HT1080 (cell line): Measurements from ENCODE around the gene SPINK5. TPM values are rescaled to one million over a fixed set of nuclear protein-coding genes. Genes with fewer than 3 reads are reported as not detected.
"Not testable (repeated sequence)": the region's sequence is repeated elsewhere in the genome, so short reads cannot be mapped to it uniquely, and the experiment has no call there.

ENCODE experiments used
- DNase-seq: peaks from one replicate; pipeline ENCODE4 v3.0.0-alpha.2; 2015; ENCODE audit warnings: low read depth
- polyA plus RNA-seq, 2 experiments: library from polyadenylated mRNA; depleted of rRNA; stranded (reverse); fragments of >200 nt; gene quantifications; 2 replicates each; pipeline ENCODE4 v1.2.3, GENCODE V29; 2015
- total RNA-seq: library from RNA; depleted of rRNA; stranded (reverse); fragments of >200 nt; shearing (Covaris generic); gene quantifications from 2 replicates; pipeline ENCODE4 v1.2.3, GENCODE V29; 2014; rRNA removed

Gene SPINK5
- not detected in 2 replicates for total RNA-seq
- polyA plus RNA-seq (2015; cell fraction: cytosol; rRNA removed) = 0.05 TPM in 1 of 2 replicates, not detected in the other
- polyA plus RNA-seq (2015; cell fraction: nucleus; rRNA removed) = 0.19 TPM in 1 of 2 replicates, not detected in the other

GRCh38 chr5:148063861-148064260 is at the start of gene SPINK5:
SPINK5 (plus strand) TSS chr5:148063980; CDS start chr5:148064045, 65 bp downstream.
- DNase-seq = no peak

- peak; percentile 2 for DNase-seq
Observed at GRCh38 chr5:148014276-148014675, 49.5 kb upstream of the SPINK5 start.

GRCh38 chr5:148020257-148020988 is 43.4 kb upstream of the SPINK5 start:
- DNase-seq = no peak

GRCh38 chr5:148027505-148027904 is 36.3 kb upstream of the SPINK5 start:
- no peak for DNase-seq

- no peak for DNase-seq
Observed at GRCh38 chr5:148029131-148029530, 34.6 kb upstream of the SPINK5 start.

GRCh38 chr5:148033134-148033533 is 30.6 kb upstream of the SPINK5 start:
- peak; percentile 18 for DNase-seq

GRCh38 chr5:148035676-148036075 is 28.1 kb upstream of the SPINK5 start:
- no peak for DNase-seq

GRCh38 chr5:148042881-148043280 is 20.9 kb upstream of the SPINK5 start:
- DNase-seq = no peak

- no peak for DNase-seq
Observed at GRCh38 chr5:148043705-148044104, 20.1 kb upstream of the SPINK5 start.

GRCh38 chr5:148055160-148055559 is 8.6 kb upstream of the SPINK5 start:
- DNase-seq = not testable (repeated sequence)

DNA sequence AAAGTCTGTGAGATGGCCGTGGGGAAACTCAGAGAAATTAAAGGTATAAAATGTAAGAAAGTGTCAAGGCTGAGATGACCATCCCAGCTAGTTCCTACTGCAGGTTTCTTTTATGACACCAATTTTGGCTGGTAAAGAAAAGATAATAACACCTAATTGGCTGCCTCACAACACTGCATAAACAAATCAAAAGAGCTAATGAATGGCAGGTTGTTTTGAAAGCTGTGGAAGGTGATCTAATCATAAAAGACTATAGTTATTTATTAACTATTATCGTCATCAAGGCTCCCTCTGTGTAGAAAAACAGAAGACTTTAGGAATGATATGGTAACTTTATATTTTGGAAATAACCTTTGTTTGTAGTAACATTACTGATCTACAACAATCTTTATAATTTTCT is 3.5 kb upstream of the SPINK5 start:
- no peak for DNase-seq

DNA sequence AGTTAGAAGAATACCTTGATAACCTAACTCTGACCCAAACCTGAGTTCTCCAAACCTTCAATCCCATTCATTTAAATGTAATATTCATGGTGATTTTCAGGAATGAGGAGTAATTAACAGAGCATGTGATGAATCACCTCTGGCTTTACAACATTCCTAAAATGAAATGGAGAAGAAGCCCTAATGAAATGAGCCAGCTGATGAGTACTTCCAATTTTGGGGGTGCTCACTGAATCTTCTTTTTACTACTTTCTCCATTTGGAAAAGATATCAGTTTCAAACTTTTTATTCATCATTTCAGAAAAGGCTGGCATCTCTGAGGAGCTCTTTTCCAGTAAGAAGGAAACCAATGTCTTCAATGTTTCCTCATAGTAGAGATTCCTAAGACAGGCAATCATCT is 2.9 kb upstream of the SPINK5 start:
- no peak for DNase-seq

GRCh38 chr5:148070621-148071020 is 6.8 kb downstream of the SPINK5 start:
- DNase-seq = no peak

- no peak for DNase-seq
Observed at GRCh38 chr5:148072207-148072606, 8.4 kb downstream of the SPINK5 start.

- no peak for DNase-seq
Observed at GRCh38 chr5:148075529-148075928, 11.7 kb downstream of the SPINK5 start.

GRCh38 chr5:148083203-148083602 is 19.4 kb downstream of the SPINK5 start:
- no peak for DNase-seq

- DNase-seq = no peak
Observed at GRCh38 chr5:148084269-148084668, 20.5 kb downstream of the SPINK5 start.

GRCh38 chr5:148085310-148085709 is 21.5 kb downstream of the SPINK5 start:
- no peak for DNase-seq

DNA sequence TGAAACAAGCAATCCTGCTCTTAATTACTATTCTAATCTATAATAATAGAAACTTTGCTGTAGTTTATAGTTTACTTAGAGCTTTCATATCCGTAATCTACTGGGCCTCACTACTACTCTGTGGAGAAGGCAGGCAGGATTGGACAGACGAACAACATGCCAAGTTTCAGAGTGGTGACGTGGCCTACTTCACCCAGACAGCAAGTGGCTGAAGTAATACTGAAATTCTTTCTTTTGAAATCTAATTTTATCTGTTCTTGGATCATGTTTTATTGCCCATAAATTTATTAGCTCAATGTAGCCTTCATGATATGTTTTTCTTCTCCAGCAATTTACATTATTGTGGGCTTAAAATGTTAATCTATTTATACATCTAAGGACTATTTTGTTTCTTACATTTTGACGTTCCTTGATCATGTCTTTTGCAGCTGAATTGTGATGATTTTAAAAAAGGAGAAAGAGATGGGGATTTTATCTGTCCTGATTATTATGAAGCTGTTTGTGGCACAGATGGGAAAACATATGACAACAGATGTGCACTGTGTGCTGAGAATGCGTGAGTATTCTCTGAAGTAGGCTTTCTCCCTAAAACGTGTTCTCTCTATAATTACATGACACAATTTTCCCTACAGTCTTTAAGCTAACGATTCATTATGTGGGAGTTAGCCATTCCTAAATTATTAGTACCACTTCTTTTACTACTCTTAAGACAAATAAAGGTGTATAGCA is 22.4 kb downstream of the SPINK5 start:
- DNase-seq = no peak

DNA sequence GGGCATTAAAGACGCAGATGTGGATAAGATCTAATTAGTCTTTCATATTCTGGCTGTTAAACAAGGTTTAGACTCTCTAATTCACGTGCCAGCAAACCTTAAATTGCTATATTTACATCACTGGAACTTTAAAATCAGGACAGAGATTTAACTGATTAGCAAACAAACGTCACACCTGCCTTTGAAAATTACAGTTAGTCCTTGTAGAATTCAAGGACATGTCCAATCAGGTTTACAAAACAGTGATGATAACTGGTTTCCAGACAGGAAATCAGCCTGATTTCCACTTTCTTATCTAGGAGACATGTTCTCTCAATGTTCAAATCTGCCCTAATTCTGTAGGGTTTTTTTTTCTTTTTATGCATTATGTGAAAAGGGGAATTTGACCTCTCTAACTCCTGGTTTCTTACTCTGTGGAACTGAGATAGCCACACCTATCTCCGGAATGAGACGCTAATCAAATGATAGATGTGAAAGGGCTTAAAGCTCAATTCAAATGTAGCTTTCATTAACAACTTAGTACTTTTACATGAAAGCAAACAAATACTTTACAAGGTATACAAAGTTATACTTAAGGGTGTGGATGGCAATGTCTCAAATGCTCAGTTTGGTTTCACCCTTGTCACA is 26.5 kb downstream of the SPINK5 start:
- no peak for DNase-seq

- DNase-seq = no peak
Observed at GRCh38 chr5:148090773-148091250, 27.0 kb downstream of the SPINK5 start.
